Uterus (tissue), 2 donors: ENCODE data around the gene COL6A1.

Experiments
- POLR2A ChIP-seq, 2 donors: fragments of 450-650 bp; IDR thresholded peaks; one replicate each; pipeline ENCODE4 v1.6.1; 2016; ENCODE audit warnings: antibody characterized with exemption in 2 of 2, mild to moderate bottlenecking in 1 of 2, moderate library complexity in 1 of 2
- TF ChIP-seq, protein P1 (sequence below), 4 experiments: fragments of 200-600 bp in 2 of 4; fragments of 450-650 bp in 2 of 4; sonication (generic) in 2 of 4; IDR thresholded peaks; one replicate each; pipeline ENCODE4 v1.5.1; 2016 to 2019; ENCODE audit warnings: antibody characterized with exemption in 4 of 4, mild to moderate bottlenecking in 2 of 4, moderate library complexity in 1 of 4

DNA sequence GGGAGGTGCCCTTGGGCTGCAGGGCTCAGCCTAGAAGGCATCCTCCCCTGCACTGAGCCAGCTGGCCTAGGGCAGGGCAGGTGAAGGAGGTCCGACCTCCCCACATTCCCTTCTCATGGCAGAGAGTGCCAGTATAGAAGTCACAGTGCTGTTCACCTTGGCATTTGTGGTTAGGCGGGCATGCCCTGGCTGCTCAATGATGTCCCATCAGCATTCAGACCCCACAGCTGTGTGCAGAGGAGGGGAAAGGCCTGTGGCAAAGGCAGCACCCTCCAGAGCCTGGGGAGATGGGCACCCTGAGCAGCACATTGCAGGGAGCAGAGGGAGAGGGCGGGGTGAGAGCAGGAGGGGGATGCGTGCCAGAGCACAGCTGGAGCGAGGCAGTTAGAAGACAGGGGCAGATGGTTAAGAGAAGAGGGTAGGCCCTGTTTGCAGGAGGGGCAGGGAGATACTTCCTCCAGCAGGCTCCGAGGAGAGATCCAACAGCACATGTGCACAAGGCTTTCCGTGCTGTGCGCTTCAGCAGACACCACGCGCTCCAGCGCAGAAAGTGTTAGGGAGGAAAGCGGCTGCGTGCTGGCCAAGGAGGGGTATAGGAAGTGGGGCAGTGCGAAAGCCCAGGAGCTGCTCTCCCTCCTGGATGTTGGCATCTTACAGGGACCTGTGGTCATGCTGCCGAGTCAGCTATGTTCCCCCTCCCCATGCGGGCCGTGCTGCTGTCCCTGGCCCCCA, 43.7 kb upstream of the COL6A1 start:
- TF ChIP-seq, protein P1, sequence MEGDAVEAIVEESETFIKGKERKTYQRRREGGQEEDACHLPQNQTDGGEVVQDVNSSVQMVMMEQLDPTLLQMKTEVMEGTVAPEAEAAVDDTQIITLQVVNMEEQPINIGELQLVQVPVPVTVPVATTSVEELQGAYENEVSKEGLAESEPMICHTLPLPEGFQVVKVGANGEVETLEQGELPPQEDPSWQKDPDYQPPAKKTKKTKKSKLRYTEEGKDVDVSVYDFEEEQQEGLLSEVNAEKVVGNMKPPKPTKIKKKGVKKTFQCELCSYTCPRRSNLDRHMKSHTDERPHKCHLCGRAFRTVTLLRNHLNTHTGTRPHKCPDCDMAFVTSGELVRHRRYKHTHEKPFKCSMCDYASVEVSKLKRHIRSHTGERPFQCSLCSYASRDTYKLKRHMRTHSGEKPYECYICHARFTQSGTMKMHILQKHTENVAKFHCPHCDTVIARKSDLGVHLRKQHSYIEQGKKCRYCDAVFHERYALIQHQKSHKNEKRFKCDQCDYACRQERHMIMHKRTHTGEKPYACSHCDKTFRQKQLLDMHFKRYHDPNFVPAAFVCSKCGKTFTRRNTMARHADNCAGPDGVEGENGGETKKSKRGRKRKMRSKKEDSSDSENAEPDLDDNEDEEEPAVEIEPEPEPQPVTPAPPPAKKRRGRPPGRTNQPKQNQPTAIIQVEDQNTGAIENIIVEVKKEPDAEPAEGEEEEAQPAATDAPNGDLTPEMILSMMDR (IDR thresholded peaks at IDR 0.05) = no peak
- no peak for TF ChIP-seq POLR2A (IDR thresholded peaks at IDR 0.05)
